HG03095 (cell line): Measurements from ENCODE around the gene SPATS2L.
A peak's percentile ranks its signal among the peaks of the same experiment; 100 is the strongest.

ENCODE experiments used
- ATAC-seq: cut with Tn5 transposase; IDR thresholded peaks from one replicate; pipeline ENCODE4 v1.9.1; 2021; ENCODE audit warnings: moderate library complexity; ENCODE audit not compliant: unreplicated experiment

The SPATS2L gene, protein sequence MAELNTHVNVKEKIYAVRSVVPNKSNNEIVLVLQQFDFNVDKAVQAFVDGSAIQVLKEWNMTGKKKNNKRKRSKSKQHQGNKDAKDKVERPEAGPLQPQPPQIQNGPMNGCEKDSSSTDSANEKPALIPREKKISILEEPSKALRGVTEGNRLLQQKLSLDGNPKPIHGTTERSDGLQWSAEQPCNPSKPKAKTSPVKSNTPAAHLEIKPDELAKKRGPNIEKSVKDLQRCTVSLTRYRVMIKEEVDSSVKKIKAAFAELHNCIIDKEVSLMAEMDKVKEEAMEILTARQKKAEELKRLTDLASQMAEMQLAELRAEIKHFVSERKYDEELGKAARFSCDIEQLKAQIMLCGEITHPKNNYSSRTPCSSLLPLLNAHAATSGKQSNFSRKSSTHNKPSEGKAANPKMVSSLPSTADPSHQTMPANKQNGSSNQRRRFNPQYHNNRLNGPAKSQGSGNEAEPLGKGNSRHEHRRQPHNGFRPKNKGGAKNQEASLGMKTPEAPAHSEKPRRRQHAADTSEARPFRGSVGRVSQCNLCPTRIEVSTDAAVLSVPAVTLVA

DNA sequence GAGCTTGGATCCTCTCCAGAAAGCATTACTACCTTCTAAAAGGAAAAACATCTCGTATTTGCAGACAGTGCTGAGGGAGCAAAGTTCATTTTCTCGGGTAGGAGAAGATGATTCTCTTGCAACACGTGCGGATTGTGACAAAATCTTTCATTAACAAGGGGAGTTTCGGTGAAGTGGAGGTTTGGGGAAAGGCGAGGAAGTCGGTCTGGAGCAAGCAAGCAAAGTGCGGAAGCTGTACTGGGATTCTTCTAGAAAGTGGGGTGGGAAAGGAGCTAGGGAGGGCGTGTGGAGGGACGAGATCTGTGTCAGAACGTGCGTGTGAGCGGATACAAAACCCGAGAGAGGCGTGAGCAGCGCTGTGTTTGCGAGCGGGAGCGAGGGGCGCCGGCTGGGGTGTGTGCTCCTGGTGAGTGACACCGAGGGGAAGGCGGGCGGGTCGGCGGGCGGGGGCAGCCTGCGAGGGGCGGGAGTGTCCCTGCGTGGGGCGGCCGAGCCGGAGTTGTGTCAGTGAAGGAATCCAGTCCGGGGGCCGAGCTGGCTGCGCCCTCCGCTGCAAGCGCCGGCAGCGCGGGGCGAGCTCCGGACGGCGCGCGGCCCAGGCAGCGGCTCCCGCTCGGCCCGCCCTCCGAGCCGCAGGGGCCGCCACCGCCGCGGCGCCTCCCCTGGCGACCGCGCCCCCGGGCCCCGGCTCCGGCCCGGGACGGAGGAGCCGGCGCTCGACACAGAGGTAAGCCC lies at the start of gene SPATS2L:
SPATS2L (plus strand) TSS at position 498 of the 735 bp plus-strand sequence. CDS start 82,552 bp downstream, outside the sequence.
- peak; percentile 47 for ATAC-seq

DNA sequence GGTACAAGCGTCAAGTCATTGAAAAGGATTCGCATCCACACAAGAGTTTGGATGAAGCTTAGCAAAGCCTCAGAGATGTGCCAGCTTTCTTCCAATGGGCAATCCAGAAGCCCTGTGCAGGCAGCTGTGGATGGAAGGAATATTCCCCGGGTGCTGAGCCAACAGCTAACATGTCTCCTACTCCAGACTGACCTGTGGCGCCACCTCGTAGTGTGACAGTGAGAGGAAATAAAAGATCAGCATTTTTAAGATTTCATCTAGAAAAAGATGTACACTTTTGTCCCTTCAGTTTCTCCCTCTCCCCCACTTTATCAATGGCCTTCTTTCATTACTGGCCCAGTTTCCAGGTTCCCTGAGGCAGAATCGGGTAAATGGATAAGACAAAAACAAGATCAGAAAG lies 48.9 kb upstream of the SPATS2L start:
- no peak for ATAC-seq

DNA sequence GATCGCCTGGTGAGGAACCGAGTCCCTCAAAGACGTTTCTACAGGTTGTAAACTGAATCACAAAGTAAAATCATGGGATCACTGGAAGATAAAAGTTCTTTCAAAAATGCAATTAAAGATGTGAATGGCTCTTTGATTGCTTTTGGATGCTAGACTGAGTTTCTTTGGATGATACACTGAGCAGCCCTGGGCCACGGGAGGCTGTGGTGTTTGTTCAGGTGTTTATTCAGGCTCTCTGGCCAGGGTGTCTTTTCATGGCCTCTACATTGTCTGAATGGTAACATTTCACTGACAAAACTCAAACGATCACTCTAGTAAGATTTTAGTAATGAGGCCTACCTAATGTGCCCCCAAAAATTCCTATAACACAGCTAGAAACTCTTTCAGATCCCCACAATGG lies 48.4 kb upstream of the SPATS2L start:
- no peak for ATAC-seq

DNA sequence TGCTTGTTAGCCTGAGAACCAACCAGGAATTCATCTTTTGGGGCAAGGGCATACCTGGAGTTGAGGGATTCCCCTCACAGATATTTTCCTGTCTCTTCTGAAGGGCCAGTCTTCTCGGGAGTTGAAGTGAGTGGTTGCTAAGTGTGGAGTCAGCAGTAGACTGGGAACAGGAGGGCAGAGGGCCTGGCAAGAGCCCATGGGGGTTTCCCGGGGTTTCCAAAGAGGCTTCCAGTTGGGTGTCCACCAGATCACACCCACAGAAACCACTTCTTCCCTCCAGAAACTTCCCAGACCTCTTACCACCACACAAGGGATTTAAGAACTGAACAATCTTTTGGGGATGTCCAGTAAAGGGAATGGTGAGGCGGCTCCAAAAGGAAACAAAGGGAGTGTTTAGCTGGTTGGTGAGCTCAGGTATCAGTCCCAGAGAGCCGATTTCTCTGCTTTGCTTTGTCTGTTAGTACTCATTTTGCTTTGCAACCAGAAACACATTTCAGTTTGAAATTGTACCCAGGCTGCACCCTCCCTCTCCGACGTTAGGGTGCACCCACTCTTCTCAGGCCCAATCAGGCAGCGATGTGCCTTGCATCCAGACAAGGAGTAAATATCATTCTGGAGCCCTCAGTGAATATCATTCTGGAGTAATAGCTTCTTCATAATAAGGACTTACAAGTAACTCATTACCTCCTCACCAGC lies 47.5 kb upstream of the SPATS2L start:
- no peak for ATAC-seq

DNA sequence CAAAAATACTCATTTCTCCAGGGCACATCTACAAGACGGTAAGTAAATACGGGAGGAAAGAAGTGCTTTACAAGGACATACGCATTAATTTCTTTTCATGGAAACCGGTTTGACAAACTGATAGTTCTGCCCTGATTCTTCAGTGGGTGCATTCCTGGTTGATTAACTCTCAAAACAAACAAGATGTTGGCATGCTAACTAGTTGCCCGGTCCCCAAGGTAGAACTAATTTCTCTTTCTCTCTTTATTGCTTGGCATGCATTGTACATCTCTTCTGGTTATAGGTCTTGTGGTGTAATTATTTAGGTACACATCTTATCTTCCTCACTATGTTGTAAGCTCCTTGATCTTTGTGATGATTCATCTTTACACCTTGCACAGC lies 46.9 kb upstream of the SPATS2L start:
- ATAC-seq = no peak

DNA sequence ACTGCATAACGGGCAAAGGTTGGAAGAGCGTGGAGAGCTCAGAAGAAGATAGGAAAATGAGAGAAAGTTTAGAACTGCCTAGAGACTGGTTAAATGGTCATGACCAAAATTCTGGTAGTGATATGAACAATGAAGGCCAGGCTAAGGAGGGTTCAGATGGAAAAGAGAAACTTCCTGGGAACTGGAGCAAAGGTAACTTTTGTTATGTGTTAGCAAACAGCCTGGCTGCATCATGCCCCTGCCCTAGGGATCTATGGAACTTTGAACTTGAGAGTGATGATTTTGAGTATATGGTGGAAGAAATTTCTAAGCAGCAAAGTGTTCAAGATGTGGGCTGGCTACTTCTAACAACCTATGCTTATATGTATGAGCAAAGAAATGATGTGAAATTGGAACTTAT lies 44.4 kb upstream of the SPATS2L start:
- ATAC-seq = no peak

DNA sequence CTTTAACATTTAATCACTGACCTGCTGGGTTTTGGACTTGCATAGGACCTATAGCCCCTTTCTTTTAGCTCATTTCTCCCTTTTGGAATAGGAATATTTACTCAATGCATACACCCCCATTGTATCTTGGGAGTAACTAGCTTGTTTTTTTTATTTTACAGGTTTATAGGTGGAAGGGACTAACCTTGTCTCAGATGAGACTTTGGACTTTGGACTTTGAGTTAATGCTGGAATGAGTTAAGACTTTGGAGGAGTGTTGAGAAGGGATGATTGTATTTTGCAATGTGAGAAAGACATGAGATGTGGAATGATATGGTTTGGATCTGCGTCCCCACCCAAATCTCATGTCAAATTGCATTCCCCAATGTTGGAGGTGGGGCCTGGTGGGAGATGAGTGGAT lies 43.2 kb upstream of the SPATS2L start:
- no peak for ATAC-seq

DNA sequence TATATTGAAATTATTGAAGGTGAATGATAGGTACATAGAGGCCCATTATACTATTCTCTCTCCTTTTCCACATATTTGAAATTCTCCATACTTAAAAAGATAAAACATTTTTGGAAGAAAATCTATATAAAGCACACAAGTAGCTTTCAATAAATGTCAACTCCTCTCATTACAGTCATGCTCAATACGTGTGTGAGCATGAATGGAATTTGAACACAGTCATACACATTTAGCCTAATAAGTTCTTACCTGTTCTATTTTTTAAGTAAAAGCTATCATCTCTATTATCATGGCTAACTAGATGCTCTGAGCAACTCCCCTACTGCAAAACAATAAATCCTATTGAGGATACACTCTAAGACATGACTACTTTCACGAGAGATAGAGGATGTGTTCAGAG lies 41.9 kb upstream of the SPATS2L start:
- ATAC-seq = no peak

DNA sequence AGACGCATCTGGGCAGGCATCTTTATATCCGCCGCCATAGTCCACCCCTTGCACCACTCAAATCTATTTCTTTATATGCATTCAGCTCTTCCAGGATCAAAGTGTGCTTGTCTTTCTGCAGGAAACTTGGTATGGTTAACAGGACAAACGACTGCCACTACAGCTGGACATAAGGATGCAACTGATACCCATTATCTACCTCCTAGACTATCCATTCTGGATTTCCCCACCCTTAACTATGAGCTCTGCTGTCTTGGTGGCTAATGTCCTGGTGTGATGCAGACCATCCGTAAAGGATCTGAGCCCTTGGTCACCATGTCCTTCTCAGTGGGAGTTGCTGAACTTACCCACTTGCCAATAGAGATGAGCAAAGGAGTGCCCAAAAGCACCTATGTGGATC lies 40.1 kb upstream of the SPATS2L start:
- no peak for ATAC-seq

DNA sequence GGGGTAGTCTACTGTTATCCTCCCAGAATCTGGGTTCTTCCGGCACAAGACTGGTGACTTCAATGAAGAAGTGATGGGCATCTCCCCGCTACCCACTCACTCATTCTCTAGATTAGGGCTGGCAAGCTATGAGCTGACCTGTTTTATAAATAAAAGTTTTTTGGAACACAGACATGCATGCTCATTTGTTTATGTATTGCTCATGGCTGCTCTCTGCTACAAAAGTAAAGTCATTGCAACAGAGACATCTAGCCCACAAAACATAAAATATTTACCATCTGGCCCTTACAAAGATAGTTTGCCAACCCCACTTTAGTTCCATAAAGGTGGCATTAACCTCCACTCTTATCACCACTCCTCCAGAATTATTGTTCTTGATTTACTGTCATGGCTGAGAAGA lies 39.1 kb upstream of the SPATS2L start:
- no peak for ATAC-seq

DNA sequence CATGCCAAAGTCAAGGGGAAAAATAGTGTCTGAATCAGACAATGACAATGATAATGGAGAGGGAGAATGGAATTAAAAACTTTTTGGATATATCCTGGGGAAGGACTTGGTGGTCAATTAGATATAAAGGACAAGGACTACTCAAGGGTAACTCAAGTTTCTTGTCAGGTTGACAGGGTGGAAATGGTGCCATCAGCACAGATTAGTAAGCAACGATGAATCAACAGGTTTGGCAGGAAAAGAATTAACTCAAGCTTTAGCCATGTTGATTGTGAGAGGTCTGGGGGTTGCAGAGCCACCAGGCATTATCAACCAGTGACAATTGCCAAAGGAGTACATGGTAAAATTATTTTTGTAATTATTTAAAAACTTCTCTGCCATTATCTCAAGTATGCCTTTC lies 35.8 kb upstream of the SPATS2L start:
- ATAC-seq = no peak

DNA sequence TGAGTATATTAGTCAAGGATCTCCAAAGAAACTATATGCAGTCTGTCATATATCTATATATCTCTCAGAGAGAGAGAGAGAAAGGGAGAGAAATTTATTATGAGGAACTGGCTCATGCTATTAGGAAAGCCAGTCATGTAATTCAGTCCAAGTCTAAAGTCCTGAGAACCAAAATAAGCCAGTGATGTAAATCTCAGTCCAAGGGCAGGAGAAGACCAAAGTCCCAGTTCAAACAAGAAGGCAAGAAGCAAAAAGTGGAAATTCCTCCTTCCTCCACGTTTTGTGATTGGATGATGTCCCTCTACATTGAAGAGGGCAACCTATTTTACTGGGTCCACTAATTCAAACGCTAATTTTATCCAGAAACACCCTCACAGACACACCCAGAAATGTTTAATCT lies 34.2 kb upstream of the SPATS2L start:
- ATAC-seq = no peak

DNA sequence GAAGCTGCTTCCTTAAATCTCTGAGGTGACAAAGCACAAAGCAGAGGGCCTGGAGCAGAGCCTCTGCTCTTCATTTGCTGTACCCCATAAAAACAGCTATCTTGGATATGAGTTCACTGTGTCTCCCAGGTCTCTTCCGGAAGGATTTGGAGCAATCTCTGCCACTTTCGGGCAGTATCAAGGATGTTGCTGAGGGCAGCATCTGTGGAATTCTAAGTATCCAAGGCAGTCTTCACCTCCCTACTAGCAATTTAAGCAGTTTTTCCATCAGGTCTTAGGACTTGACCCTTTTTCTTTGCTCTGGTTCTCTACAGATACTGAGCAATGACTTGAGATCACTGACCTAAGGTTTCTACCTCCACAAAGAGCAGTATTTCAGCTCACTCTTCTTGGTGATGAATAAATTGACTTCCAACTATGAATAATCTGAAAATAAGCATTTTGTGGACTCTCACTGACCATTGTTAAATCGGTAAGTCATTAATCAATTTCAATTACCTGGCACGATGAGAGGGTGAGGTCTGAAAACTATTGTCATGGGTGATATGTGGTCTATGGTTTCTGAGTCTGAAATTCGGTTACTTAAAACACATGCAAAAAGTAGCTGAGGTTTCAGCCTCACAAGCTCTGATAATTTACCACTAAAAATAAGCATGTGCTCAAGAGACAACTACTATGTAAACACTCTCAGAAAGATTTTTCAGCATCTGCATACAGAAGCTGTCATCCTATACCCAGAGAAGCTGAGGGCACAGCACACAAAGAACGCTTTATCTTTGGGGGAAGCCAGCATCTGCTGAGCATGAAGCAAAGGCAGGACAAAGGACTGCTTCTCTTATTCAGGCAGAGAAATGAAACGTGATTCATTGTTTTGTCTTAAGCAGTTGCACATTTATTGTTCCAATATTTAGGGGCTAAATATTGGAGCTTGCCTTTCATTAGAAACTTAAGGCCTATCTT lies 32.1 kb upstream of the SPATS2L start:
- ATAC-seq = no peak

DNA sequence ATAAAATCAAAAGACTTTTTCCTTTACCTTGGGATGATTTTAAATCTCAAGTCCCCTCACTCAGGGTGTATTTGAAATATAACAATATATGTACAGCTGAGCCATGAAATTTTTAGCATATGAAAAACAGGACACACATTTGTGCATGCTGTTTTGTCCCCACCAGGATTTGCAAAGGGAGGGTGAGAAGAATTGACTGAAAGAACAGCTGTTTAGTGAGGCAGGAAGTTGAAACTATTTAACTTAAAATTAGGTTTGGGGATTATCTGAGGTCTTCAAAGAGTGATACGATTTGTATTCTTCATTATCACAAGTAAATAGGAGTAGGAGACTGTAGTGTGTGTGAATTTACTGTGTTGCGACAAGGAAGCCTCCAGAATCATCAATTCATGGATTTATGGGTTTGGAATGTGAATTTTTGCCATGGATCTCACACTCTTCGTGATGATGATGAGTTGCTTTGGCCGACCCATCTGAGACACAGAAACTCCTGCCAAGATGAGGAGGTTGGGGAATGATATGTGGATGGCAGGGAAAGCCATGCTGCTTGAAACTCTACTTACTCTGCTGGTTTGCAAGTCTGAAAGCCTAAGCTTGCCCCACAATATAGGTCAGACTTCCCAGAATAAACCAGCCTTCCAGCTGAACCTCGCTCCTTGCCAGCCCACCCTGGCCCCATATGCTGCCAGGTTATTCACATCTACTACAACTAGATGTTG lies 31.0 kb upstream of the SPATS2L start:
- ATAC-seq = no peak

DNA sequence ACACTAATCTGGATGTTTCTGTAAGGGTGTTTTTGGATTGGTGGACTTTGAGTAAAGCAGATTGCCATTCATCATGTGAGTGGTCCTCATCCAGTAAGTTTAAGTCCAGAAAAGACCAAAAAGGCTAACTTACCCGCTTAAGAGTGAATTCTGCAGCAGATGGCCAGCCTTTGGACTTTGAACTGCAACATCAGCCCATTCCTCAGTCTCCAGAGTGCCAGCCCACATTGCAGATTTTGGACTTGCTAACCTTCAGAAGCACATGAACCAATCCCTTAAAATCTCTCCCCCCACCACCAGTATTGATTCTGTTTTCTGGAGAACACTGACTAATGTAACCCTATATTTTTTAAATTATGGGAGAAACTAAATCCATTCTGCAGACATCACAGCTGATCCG lies 30.0 kb upstream of the SPATS2L start:
- no peak for ATAC-seq

DNA sequence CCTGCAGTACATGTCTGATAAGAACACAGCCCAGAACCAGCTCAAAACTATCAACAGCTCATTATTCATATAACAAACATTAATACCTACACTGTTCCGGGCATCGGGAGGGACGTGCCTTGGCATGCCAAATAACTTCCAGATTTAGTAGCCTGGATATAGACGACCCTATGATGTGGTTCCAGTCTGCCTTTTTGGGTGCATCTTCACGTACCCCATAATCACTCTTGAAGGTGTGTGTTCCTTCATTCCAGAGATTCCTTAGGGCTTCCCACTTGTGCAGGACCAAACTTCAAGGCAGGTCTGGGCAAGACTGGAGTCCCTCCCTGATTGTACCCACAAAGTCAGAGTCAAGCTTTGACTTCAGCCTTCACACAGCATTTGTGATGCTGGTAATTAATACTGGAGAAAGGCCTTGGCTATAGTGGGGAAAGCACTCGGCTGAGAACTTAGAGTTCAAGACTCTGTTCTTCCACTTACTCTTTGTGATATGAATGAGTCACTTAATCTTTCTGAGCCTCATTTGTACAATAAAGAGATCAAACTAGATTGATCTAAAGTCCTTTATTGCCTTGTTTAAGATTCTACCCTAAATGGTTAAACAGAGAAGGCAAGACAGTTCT lies 27.7 kb upstream of the SPATS2L start:
- ATAC-seq = no peak

DNA sequence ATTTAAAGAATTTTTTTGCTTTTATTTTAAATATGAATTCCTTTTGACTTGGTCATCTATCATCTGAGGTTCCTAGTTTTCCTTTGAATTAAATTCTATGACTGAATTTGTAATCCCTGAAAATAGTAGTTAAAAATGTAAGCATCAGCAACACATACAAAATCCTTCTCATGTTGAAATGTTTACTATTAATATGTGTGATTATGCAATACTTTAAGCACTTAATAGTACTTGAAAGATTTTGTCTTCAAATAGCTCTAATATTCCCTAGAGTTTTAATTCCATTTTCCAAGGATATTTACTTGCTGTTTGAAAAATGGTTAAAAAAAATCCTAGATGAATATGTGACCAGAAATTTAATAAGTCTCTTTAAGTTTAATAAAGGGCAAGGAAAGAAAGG lies 26.6 kb upstream of the SPATS2L start:
- ATAC-seq = no peak

DNA sequence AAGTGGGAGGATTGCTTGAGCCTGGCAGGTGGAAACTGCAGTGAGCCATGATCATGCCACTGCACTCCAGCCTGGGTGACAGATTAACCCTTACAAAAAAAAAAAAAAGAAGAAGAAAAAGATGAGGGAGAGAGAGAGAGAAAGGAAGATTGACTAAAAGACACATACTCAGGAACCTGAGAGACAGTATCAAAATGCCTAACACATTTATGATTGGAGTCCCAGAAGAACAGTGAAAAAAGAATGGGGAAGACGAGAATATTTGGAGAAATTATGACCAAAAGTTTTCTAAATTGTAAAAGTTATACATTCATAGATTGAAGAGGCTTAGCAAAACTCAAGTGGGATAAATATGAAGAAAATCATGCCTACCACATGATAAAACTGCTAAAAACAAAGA lies 19.9 kb upstream of the SPATS2L start:
- no peak for ATAC-seq

DNA sequence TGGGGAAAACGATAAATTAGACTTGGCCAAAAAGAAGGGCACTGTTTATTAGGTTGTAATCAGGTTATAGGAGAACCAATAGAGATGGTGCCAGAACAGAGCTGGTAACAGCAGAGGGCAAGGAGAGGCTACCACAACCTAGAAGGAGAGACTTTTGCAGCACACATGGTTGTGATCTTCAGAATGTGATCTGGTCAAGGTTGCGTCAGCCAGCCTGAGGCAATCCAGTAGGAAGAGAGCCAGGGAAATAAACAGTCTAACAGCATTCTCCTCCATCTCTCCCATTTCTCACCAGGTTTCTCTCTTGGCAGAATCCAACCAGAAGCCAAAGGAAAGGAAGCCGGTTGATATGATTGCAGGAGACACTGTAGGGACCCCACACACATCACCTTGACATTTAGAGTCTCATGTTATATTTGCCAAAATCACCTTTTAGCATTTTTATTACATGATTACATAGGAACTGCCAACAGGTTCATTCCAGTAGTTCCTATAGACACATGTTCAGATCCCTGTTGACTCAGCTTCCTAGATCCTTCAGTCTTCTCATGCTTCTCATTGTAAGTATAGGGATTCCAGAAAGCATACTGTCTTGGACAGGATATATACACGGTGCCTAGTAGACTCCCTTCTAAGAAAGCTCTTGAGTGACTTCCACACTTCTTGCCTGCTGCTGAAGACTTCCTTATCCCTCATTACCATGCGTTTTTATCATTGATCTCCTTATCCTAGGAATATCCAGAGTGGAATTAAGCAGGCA lies 17.6 kb upstream of the SPATS2L start:
- ATAC-seq = no peak
